ENCODE results near the gene PDIA2.

GRCh38 chr16:306911-307370, 24.0 kb downstream of the PDIA2 start:
- TF ChIP-seq CTCF (IDR thresholded peaks at IDR 0.05; ENCODE audit: low read depth, low read length, missing input control): no peak
- no peak for TF ChIP-seq HNF4A (conservative IDR thresholded peaks at IDR 0.05)
- TF ChIP-seq JUND (IDR thresholded peaks at IDR 0.05): no peak
- TF ChIP-seq MAX (IDR thresholded peaks at IDR 0.05): no peak
- TF ChIP-seq FOXA1 (IDR thresholded peaks at IDR 0.05): no peak
- no peak for TF ChIP-seq SP1 (IDR thresholded peaks at IDR 0.05)
- TF ChIP-seq YY1 (IDR thresholded peaks at IDR 0.05): no peak
- no peak for TF ChIP-seq GABPA (IDR thresholded peaks at IDR 0.05 in 1 of 2, conservative IDR thresholded peaks at IDR 0.05 in 1 of 2)
- TF ChIP-seq EGR1 (IDR thresholded peaks at IDR 0.05; ENCODE audit: low read depth in 2 of 2): no peak
- no peak for TF ChIP-seq TAF1 (conservative IDR thresholded peaks at IDR 0.05)
- no peak for TF ChIP-seq REST (IDR thresholded peaks at IDR 0.05)
